Epidermal melanocyte (primary cell): ENCODE measurements around the gene ERGIC2.

ENCODE experiments used
- DNase-seq: peaks from one replicate; pipeline ENCODE4 v3.0.0; 2011; ENCODE audit warnings: low spot score; ENCODE audit not compliant: insufficient read length

Gene ERGIC2

DNA sequence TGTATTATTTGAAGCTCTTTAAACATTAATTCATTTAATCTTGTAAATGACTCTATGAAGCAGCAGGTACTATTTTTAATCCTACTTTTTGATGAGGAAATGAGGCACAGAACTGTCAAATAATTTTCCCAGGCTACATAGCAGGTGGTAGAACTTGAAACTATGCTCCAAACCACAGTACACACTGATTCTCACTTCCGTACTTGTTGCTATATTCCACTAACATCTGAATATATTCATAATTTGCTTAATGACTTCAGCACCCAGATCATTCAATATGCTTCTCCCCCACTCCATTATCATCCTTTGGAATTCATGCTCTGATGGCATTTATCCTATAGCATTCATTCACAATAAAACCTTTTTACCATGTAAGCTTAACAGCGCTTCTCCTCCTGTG, 4.9 kb downstream of the ERGIC2 start:
- no peak for DNase-seq

DNA sequence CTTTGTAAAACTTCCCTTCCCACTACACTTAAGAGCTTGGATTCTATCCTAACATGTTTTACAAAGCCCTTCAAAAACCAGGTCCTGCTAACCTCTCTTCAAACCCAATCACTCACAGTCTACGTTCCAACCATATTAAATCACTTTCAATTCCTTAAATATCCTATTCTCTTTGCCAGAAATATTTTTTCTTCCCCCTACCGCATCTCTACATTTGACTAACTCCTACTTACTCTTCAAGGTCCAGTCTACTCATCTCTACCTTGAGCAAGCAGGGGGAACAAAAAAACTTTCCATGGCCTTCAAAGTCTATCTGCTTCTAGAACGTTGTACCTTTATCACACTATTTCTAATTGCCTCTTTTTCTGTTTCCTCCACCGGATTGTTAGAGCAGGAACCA, 6.1 kb downstream of the ERGIC2 start:
- DNase-seq, result no peak

DNA sequence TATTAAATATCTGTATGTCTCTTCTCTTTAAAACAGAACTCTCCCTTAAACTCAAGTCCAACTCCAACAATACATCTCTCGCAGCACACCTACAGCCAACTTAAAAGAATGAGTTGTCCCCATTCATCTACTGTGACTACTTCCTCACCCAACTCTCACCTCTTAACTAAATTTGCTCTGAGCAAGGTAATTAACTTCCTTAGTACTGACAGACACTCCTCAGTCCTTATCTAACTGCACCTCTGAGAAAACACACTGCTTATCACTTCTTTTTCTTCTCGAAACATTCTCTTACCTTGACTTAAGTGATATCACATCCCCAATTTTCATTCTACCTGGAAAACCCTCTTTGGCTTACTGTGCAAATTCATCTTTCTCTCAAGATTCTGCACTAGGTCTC, 7.0 kb downstream of the ERGIC2 start:
- no peak for DNase-seq

DNA sequence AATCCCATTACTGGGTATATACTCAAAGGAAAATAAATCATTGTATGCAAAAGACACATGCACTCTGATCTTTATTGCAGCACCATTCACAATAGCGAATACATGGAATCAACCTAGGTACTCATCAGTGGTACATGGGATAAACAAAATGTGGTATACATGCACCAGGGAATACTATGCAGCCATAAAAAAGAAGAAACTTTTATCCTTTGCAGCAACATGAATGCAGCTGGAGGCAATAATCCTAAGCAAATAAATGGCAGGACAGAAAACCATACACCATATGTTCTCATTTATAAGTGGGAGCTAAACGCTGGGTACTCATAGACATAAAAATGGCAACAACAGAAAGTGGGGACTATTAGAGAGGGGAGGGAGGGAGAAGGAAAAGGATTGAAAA, 15.9 kb downstream of the ERGIC2 start:
- DNase-seq, result no peak

DNA sequence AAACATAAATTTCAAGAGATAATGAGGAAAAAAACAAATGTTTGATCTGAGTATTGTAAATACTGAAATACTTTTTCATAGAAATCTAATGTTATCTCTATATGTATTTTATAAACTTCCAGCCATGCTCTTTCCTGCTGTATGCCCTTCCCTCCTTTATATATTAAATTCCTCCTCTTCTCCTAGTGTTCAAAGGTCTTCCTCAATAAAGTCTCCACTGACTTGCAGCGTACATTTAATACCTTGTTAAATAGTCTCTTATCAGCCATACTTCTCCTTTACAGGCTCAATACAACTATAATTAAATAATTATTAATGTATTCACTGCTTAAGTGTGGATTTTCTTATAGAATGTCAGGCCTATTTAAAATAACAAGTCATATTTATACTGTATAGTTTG, 26.0 kb downstream of the ERGIC2 start:
- no peak for DNase-seq

DNA sequence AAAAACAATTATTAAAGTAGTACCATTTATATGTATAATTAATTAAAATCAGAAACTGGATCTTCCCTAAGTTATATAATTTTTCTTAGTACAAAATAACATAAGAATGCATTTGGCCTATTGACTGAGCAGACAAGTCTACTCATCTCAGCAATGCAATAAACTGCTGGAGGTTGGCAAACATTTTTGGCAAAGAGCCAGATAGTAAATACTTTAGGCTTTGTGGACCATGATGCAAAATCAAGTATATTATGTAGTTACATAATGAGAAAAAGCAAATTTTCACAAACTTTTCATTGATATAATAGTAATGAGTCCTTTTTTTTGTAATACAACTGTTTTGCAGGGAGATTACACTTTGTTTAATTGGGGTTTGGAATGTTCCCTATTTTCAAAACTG, 30.9 kb downstream of the ERGIC2 start:
- DNase-seq, result no peak

DNA sequence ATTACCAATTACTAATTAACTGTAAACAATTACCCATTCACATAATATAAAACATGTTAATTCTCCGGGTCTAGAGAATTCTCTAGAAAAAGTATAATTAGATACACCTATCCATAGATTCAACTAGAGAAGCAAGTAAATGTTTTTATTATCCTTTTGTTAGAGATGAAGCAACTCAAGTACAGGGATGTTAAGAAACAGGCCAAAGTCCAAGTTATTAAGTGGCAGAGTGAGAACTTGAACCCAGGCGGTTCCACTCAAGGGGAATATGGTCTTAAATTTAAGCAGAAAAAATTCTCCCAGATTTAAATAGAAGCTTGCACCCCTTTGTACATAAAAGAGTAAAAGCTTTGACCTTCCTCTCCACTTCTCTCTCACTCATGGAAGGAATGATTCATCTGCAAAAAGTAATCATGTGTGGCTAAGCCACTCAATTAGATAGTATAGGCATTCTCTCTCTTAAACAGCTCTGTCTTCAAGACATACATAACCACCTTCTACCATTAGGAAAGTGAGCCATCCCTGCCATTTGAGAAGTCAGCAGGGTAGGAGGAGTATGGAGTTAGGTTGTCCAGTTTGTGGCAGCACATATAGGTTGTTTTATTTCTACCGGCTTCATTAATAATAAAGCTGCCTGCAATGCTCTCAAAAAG, 34.1 kb downstream of the ERGIC2 start:
- DNase-seq, result no peak

DNA sequence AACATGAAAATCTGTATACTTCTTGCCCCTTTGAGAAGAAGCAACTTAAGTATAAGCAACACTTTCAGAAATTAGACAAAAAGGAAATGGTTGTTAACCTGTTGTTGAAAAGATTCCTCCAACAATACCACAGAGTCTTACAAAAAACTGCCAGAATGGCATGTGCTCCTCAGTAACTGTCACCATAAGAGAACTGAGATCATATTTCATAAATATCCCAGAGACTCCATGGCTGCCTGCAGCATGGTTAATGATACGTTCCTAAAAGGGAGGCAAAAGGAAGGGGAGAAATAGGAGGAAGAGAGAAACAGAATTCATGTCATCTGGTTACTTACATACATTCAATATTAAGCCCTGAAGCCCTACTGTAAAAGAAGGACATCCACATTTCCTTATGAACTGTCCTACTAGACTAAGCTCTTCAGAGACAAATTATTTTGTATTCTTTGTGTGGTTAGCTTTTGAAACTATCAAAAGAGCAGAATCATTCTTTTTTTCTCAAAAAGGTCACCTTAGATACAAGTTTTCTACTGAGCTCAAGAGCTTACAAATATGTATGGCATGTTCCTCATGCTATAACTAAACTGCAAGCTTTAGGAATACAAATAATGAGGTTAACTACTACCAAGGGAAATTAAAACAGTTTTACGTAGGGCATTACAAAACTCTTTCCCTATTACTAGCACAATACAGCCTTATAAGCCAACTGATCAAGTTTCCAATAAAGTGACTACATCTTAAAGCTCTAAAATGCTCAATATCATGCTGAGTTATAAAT, 37.8 kb downstream of the ERGIC2 start:
- no peak for DNase-seq

DNA sequence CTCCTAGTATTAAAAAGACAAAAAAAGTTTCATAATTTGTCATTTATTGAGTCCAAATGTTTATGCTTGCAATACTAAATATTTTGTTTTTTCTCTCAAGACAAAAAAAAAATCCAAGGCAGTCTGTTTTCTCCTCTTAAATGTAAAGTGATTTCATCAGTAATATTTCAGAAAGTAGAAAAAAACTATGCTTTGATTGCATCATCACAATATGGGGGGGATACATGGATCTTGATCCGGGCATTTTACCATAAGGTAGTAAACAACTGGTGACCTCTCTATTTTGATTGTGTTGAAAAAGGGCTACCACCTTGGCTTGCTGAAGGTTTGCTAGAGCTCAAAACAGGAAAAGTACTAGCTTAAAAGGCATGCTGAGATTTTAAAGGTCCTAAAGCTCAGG, 43.6 kb downstream of the ERGIC2 start:
- no peak for DNase-seq

DNA sequence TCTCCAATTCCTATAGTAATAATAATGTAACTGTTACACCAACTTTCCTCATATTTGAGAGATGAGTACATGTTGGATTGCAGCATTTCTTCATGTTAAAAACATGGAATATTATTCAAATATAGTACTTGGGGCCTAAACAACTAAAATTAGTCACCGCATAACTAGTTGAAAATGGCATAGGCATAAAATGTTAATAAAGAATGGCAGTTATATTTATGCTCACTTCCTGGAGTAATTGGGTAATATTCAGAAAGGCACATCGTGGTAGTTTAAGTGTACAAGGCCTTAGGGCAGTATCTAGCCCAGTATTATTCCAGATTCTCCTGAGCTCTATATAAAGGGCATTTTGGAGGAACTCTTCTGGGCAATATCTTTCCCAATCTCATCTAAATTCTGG, 46.0 kb downstream of the ERGIC2 start:
- DNase-seq, result no peak

DNA sequence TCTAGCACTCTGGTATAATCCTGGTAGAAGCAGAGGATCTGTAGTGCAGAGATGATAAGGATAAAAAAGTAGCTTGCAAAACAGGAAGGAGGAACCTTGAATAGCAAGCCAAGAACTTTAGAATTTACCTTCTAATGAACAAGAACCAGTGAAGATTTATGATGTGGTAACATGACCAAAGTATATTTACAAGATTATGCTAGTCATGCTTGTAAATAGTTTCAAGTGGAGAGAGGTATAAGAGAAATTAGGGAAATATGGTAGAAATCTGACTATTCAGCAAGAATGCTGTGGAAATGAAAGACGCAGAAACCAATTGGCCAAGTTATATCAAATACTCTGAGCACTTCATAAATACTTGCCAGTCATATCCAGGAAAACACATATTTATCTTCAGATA, 47.8 kb downstream of the ERGIC2 start:
- no peak for DNase-seq

DNA sequence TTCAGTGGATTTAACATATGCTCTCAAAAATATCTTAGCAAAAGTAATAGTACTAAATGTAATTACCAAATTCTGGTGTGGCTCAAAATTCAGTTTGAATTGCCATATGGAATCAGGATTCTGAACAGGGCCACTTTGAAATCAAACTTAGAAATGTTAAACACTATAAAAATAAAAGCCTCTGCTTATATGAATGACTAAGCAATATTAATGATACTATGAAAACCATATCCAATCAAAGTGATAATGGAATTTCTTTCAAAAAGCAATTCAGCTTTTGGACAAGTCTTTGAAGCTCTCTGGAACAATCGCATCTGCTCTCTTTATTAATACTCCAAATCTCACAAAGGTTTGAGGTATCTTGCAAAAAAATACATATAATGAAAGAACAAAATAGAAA, 51.6 kb downstream of the ERGIC2 start:
- DNase-seq, result no peak

DNA sequence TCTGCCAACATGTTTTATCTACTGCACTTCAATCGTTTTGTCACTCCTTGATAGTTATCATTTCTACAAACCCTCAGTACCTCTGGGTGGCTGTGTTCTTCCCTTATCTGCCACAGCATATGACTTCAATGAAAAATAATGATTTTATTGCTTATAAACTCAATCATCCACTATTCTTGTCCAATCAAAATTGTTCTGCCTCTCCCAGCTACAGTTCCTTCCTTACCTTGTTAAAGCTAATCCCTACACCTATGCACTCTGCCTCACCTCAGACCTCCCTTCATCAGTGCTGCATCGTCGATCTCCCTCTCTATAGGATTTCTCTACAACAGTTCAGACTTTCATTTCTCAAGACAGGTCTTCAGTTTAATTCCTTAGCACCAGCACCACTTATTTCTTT, 58.8 kb downstream of the ERGIC2 start:
- no peak for DNase-seq

DNA sequence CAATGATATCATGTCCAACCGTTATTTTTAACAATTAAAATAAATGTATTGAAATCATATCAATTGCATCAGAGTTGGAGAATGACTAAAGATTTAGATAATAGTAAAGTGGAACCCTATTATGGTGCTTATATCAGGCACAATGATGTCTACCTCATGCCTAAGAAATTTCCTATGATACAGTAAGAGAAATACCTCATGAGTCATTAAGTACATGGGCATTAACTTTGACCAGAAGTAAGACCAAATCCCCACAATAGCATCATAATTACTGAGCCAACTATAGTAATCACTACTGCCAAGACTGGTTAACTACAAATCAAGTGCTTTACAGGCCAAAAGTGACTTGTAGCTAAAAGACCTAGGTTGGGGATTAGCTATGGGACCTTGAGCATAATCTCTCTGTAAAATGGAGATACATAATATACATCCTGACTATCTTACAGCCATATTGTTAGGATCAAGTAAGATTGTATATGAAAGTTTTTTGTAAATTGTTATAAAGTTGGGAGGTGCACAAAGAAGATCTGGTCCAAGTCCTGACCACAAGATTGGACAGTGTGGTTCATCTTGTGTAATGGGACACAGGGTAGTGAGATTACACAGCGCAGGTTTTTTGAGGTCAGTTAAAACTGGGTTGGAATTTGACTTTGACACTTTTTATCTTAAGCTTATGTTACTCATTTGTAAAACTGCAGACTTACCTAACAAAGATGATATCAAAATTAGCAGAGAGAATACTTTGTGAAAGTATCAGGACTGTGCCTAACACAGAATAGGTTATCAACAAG, 60.5 kb downstream of the ERGIC2 start:
- no peak for DNase-seq

DNA sequence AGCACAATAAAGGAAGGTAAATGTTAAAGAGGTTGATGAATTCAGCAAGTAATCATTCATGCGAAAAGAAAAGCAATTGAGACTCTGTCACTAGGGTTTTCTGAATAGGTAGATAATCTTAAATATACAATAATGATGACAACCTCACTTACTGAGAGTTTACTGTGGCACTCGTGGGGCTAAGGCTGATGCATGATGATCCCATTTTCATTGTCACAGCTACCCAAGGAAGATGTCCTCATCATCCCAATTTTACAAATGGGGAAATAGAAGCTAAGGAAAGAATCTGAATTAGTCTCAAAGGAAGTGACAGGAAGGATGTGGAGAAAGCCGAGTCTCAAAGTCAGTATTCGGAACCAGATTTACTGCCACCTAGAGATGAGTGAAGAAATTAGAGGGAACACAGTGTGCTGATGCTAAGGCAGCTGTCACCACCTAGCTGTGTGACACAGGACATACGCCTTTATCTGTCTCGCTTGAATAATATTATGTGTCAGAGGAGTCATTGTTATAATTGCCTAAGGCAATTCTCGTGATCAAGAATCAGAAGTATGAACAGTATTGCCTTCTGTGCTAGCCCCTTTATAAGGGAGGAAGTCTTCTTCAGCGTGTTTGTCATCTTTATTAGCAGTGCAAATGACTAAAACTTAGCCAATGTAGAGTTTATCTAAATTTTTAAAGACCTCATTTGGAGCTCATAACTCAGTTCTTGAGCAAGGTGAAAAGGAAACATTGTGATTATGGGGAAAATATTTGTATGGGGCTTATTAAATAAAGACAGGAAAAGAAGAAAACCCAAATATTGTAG, 63.2 kb downstream of the ERGIC2 start:
- DNase-seq, result peak; percentile 31

DNA sequence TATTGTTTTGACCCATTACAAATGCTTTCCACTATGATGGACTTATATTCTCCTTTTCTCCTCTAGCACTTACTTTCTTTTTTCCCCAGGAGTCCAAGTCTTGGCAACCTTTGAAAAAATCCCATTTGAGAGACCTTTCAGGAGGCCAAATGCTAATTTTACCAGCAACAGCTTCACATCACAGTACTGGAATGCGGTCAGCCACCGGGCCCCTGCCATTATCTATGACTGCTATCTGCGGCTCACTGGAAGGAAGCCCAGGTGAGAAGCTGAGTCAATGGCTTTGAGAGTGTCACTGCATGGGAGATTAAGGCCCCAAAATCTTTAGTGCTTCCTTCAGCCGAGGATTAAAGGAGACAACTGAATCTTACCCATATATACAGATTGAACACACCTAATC, 64.2 kb downstream of the ERGIC2 start:
- DNase-seq, result no peak

DNA sequence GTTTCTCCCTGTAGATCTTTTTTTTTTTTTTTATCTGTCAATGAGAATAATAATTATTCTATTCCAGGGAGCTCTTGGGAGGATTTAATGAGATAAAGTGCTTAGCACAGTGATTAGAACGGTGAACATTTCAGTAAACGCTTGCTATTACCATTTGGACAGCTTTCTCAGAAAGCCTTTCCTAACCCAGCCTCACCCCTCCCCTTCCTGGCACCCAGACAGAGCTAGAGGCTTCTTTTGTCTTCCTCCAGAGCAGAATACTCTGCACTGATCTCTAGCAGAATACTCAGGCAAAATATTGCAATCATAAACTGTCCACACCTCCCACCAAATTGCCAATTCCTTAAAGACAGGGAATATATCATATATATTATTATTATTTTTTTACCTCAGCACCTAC, 66.6 kb downstream of the ERGIC2 start:
- no peak for DNase-seq

DNA sequence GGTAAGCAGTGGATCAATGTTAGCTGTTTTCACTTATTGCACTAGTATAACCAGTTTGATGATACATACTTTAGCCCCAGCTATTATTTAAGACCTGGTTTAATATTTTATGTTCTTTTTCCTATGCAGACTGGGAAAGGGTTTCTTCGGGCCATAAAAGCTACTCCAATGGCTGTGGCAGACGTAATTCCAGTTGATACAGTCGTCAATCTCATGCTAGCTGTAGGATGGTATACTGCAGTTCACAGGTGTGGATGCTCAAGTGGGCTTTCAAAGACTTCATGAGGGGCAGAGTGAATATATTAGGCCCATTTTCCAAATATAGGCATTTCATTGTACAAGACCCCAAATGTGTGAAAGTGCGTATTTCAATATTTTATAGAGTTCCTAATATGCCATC, 70.1 kb downstream of the ERGIC2 start:
- DNase-seq, result no peak

DNA sequence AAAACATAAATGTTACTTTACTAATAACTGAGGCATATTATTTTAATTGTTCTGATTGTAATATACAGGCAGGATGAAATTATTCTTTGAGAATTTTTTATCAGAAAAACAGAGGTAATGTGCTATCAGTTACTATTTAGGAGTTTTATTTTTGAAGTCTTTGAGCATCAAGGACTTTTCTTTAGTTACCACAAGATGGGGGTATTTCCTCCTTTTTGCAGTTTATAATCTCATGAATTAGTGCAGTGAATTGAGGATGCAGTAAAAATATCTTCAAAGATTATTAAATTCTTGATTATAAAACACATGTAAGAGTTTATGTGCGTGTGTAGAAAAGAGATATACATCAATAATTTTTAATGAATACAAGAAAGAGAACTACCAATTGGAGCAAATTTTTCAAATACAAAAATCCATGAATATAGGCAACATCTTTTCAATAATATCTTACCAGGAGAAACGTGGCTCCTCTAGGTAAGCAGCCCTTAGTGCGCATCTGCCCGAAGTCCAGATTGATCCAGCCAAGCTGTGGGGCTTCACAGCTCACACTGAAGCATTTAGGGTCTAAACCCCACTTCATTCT, 71.6 kb downstream of the ERGIC2 start:
- DNase-seq, result no peak

DNA sequence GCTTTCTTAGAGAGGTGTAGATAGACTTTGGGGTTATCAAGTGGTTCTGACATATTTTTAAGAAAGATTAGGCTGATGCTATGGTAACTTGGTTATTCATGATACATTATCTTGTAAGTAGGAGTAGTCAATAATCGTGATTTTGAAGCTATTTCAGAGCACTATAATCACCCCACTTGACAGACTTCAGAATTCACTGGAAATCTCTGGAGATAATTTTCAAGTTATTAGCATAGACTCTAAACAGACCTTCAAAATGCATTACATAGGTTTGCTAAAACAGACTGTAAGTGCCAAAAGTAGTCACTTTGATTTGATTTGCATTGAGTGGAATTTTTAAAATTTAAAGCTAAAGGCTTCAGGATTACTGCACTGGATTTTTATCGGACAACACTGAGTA, 74.3 kb downstream of the ERGIC2 start:
- DNase-seq, result no peak

DNA sequence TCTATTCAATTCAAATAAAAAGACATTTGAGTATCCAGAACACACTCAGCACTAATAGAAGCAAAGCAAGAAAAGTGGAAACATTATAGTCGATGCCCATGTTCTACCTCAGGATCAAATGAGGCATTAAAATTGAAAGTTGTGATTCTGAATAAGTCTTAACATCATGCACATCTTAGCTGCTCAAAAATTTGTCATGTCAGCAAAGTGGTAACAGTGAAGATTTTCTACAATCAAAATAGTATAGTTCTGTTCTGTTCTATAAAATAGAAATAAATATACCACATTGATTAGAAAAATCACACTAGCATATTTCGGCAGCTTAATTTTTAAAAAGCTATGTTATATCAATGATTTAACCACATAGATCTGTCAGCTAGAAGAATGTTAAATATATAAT, 74.7 kb downstream of the ERGIC2 start:
- no peak for DNase-seq
